SK-N-SH (cell line): ENCODE data around the gene ZMIZ1. TPM values are rescaled to one million over a fixed set of nuclear protein-coding genes. Genes with fewer than 3 reads are reported as not detected.

ENCODE experiments used
- CTCF ChIA-PET: fragments of 300-600, 350-600 bp; formaldehyde crosslinking; extraction: SDS; loops from one replicate; lab custom pipeline; 2021; lab: Yijun Ruan, JAX
- POLR2A ChIA-PET: fragments of 350-600 bp; sonication (Branson Sonifier 250); formaldehyde crosslinking; extraction: SDS; loops from one replicate; lab custom pipeline; 2020; ENCODE audit warnings: antibody characterized with exemption, inconsistent platforms; lab: Yijun Ruan, JAX
- DNase-seq: peaks from one replicate; pipeline ENCODE4 v3.0.0; 2012
- H2AFZ ChIP-seq: fragments of 200-600 bp; sonication (generic); 2 replicates; pipeline ENCODE4 v1.8.1; 2016; ENCODE audit warnings: antibody characterized with exemption, mild to moderate bottlenecking, low read depth
- H3F3A ChIP-seq: fragments of 200-600 bp; sonication (generic); replicated peaks from 2 replicates; pipeline ENCODE3; 2016; ENCODE audit warnings: antibody characterized with exemption, mild to moderate bottlenecking; ENCODE audit not compliant: insufficient read depth
- H3K27ac ChIP-seq, 2 experiments: fragments of 200-500 bp in 1 of 2; fragments of 200-600 bp in 1 of 2; sonication (Bioruptor generic) in 1 of 2; sonication (generic), shearing (Covaris generic) in 1 of 2; 2 replicates each; pipeline versions ENCODE4 v1.5.1 to v1.6.1; 2014 to 2016; ENCODE audit warnings: low read depth in 2 of 2, inconsistent platforms in 1 of 2, low read length in 1 of 2, mild to moderate bottlenecking in 1 of 2, mixed read lengths in 1 of 2
- H3K27me3 ChIP-seq: fragments of 200-600 bp; sonication (generic), shearing (Covaris generic); 2 replicates; pipeline ENCODE4 v1.6.1; 2016; ENCODE audit warnings: mixed run types; ENCODE audit not compliant: insufficient read depth
- H3K36me3 ChIP-seq, 2 experiments: fragments of 200-500 bp in 1 of 2; fragments of 200-600 bp in 1 of 2; sonication (Bioruptor generic) in 1 of 2; sonication (generic) in 1 of 2; replicated peaks in 1 of 2; 2 replicates each; pipeline versions ENCODE3 to v1.5.1; 2014 to 2016; ENCODE audit warnings: low read length in 1 of 2, mild to moderate bottlenecking in 1 of 2; ENCODE audit not compliant: insufficient read depth in 2 of 2, control insufficient read depth in 1 of 2
- H3K4me1 ChIP-seq, 2 experiments: fragments of 200-500 bp in 1 of 2; fragments of 200-600 bp in 1 of 2; sonication (Bioruptor generic) in 1 of 2; sonication (generic), shearing (Covaris generic) in 1 of 2; 2 replicates each; pipeline versions ENCODE4 v1.5.1 to v1.6.1; 2014 to 2016; ENCODE audit warnings: low read depth in 1 of 2, low read length in 1 of 2, mixed run types in 1 of 2; ENCODE audit not compliant: insufficient read depth in 2 of 2, control insufficient read depth in 1 of 2
- H3K4me2 ChIP-seq: fragments of 200-600 bp; sonication (generic), shearing (Covaris generic); 2 replicates; pipeline ENCODE4 v1.6.1; 2017; ENCODE audit warnings: mixed run types
- H3K4me3 ChIP-seq, 2 experiments: fragments of 200-500 bp in 1 of 2; fragments of 200-600 bp in 1 of 2; sonication (Bioruptor generic) in 1 of 2; sonication (generic), shearing (Covaris generic) in 1 of 2; 2 replicates each; pipeline versions ENCODE4 v1.5.1 to v1.8.1; 2014 to 2016; ENCODE audit warnings: low read depth in 2 of 2, inconsistent platforms in 1 of 2, low read length in 1 of 2, mild to moderate bottlenecking in 1 of 2, mixed read lengths in 1 of 2, moderate library complexity in 1 of 2
- H3K79me2 ChIP-seq: fragments of 200-600 bp; sonication (generic); 2 replicates; pipeline ENCODE4 v1.8.1; 2017; ENCODE audit warnings: mild to moderate bottlenecking; ENCODE audit not compliant: insufficient read depth
- H3K9ac ChIP-seq: fragments of 200-600 bp; sonication (generic); 2 replicates; pipeline ENCODE4 v1.6.1; 2017; ENCODE audit warnings: mixed run types
- H3K9me2 ChIP-seq: fragments of 200-600 bp; sonication (generic); 2 replicates; pipeline ENCODE4 v1.6.1; 2017; ENCODE audit warnings: mixed run types
- H3K9me3 ChIP-seq: fragments of 200-600 bp; sonication (generic); 2 replicates; pipeline ENCODE4 v1.6.1; 2017; ENCODE audit warnings: mixed run types, mild to moderate bottlenecking, moderate library complexity
- H4K20me1 ChIP-seq: fragments of 200-600 bp; sonication (generic); 2 replicates; pipeline ENCODE4 v1.6.1; 2017; ENCODE audit warnings: mild to moderate bottlenecking, mixed run types; ENCODE audit not compliant: insufficient read depth
- CHD2 ChIP-seq: fragments of 150-350 bp; IDR thresholded peaks from 2 replicates; pipeline ENCODE4 v1.6.1; 2018; ENCODE audit warnings: low read length; ENCODE audit not compliant: partially characterized antibody
- CTCF ChIP-seq: fragments of 200-600 bp; sonication (generic); IDR thresholded peaks from 2 replicates; pipeline ENCODE4 v1.6.1; 2017; ENCODE audit warnings: antibody characterized with exemption, mild to moderate bottlenecking, moderate library complexity
- ELF1 ChIP-seq: IDR thresholded peaks from 2 replicates; pipeline ENCODE4 v1.4.0; 2012
- EP300 ChIP-seq, 2 experiments: IDR thresholded peaks; 2 replicates each; pipeline versions ENCODE4 v1.4.0 to v1.6.1; 2012; ENCODE audit warnings: borderline replicate concordance in 1 of 2, low read depth in 1 of 2, low read length in 1 of 2
- FOSL2 ChIP-seq: IDR thresholded peaks from 2 replicates; pipeline ENCODE4 v1.4.0; 2012; ENCODE audit warnings: low read depth, mild to moderate bottlenecking, moderate library complexity, borderline replicate concordance
- GABPA ChIP-seq: IDR thresholded peaks from 2 replicates; pipeline ENCODE4 v1.4.0; 2012; ENCODE audit warnings: low read depth, mild to moderate bottlenecking
- GATA2 ChIP-seq: sonication (generic); formaldehyde crosslinking; IDR thresholded peaks from 2 replicates; pipeline ENCODE4 v1.5.0; 2020; ENCODE audit warnings: mild to moderate bottlenecking, missing genetic modification reagents
- JUND ChIP-seq: IDR thresholded peaks from 2 replicates; pipeline ENCODE4 v1.4.0; 2012
- MEF2A ChIP-seq: IDR thresholded peaks from 2 replicates; pipeline ENCODE4 v1.4.0; 2012; ENCODE audit warnings: low read depth, borderline replicate concordance
- MXI1 ChIP-seq: IDR thresholded peaks from 2 replicates; pipeline ENCODE4 v1.6.1; 2012; ENCODE audit warnings: mild to moderate bottlenecking, low read depth, low read length, improper control_type of control experiment
- PBX3 ChIP-seq: IDR thresholded peaks from 2 replicates; pipeline ENCODE4; 2012
- POLR2AphosphoS5 ChIP-seq: IDR thresholded peaks from 2 replicates; pipeline ENCODE4 v1.6.1; 2012; ENCODE audit warnings: low read depth, low read length
- RCOR1 ChIP-seq: fragments of 150-350 bp; IDR thresholded peaks from 2 replicates; pipeline ENCODE4 v1.6.1; 2017; ENCODE audit warnings: antibody characterized with exemption, low read length
- RXRA ChIP-seq: IDR thresholded peaks from 2 replicates; pipeline ENCODE4 v1.4.0; 2012; ENCODE audit warnings: low read depth, mild to moderate bottlenecking, borderline replicate concordance
- TCF12 ChIP-seq: IDR thresholded peaks from 2 replicates; pipeline ENCODE4 v1.4.0; 2012
- TEAD4 ChIP-seq: IDR thresholded peaks from 2 replicates; pipeline ENCODE4 v1.4.0; 2012; ENCODE audit warnings: mild to moderate bottlenecking, borderline replicate concordance; ENCODE audit not compliant: insufficient read depth
- USF1 ChIP-seq: IDR thresholded peaks from 2 replicates; pipeline ENCODE4 v1.4.0; 2012; ENCODE audit warnings: low read depth, borderline replicate concordance
- YY1 ChIP-seq: IDR thresholded peaks from 2 replicates; pipeline ENCODE4 v1.4.0; 2012; ENCODE audit warnings: low read depth, mild to moderate bottlenecking
- WGBS: methylation state at CpG from one replicate; pipeline ENCODE4 v1.1.6; 2017; ENCODE audit warnings: low lambda C conversion rate; 5-methylcytosine and 5-hydroxymethylcytosine counted together
- polyA plus RNA-seq, 3 experiments: library from polyadenylated mRNA; depleted of rRNA; stranded (reverse); fragments of >200 nt; gene quantifications; 2 replicates each; pipeline ENCODE4 v1.2.3, GENCODE V29; 2012
- TF ChIP-seq, protein P1 (sequence below): fragments of 150-350 bp; IDR thresholded peaks from 2 replicates; pipeline ENCODE4 v1.6.1; 2017; ENCODE audit warnings: antibody characterized with exemption, low read length, low read depth, borderline replicate concordance

The ZMIZ1 gene
- polyA plus RNA-seq, 1 of the 3 experiments (the other 2 are of a cell fraction): 23.5 TPM

DNA sequence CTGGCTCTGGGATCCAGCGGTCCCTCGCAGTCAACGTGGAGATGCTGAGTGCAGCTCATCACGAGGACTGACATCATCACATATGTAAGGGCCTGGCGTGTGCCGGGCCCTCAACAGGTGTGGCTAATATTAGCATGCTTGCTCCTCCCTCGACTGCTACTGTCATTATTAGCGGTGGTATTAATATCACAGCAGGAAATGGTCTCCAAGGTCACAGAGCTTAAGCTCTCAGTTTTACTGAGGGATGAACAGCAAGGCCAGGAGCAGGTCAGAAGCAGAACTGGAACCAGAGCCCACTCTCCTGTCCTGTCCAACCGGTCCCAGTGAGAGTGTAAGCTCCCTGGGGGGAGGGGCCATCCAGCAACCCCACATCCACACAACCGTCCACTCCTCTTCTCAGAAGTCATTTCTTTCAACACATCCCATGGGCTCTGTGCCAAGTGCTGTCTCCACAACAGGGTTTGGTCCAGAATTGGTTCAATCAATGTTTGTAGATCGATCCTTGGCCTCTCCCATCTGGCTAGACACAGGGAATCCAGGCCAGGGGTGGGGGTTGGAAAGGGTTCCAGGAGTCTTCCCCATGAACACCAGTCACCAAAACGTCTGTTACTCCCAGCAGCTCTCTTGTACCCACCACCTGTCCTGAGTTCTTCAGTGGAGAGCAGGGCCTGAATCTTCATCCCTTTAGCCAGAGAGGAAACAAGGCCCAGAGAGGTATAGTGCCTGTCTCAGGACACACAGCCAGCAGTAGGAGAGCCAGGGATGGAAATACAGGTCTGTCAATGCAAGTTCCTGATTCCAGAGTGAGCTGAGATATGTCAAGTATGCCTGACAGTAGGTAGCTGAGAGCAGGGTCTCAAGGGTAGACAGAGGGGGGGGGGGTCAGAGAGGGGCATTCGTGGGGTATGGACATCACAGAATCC lies 45.3 kb upstream of the ZMIZ1 start:
- H3K4me3 ChIP-seq: no peak overlapping the region
- no peaks in the 10 kb centered on the region for H3K79me2 ChIP-seq
- no peak overlapping the region for H3K4me2 ChIP-seq
- H4K20me1 ChIP-seq: no peaks in the 10 kb centered on the region
- H3K4me1 ChIP-seq: peaks cover 0 to 77% of the 10 kb centered on the region in 2 experiments; a peak in 2 of 4 replicates
- DNase-seq: no peak
- no peak for TF ChIP-seq JUND
- no peak for TF ChIP-seq RCOR1
- TF ChIP-seq GATA2: no peak
- no peaks in the 10 kb centered on the region for H3F3A ChIP-seq
- no peak overlapping the region for H3K9ac ChIP-seq
- H3K36me3 ChIP-seq: no peaks in the 10 kb centered on the region
- CTCF ChIA-PET: interaction anchor here (0.9 to 2.2 kb wide), 7 partner anchors 9 to 183 kb away, joined by 3 to 15 read pairs (median 3); no protein-coding TSS in a partner anchor
- H3K9me2 ChIP-seq: no peaks in the 10 kb centered on the region
- H3K27me3 ChIP-seq: no peaks in the 10 kb centered on the region
- POLR2A ChIA-PET: interaction anchor here (1.0 to 1.6 kb wide), 4 partner anchors 43 to 247 kb away, joined by 4 to 5 read pairs (median 4); no protein-coding TSS in a partner anchor
- H3K27ac ChIP-seq: peak overlapping the region in 1 of 2 experiments; percentile 98; a peak in 2 of 4 replicates
- WGBS: 93% methylated on average over 12 of the region's 13 CpGs
- no peaks in the 10 kb centered on the region for H3K9me3 ChIP-seq
- no peak overlapping the region for H2AFZ ChIP-seq

DNA sequence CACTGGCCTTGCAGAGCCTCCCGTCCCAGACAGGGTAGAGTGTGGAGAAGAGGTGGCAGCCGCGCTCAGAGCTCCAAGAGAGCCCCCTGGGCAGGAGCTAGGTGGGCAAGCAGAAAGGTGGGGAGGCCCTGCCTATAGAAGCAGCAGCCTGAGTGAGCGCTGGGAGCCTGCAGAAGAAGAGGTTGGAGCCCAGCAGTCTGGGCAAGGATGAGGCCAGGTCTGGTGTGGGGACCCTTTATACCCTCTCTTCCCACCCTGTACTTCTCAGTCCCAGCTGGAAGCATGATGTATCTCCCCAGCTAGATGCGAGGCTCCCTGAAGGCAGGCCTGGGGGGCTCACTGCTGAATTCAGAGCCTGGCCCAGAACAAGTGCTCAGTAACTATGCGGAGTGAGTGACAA lies 44.5 kb upstream of the ZMIZ1 start:
- Histone ChIP-seq H2AFZ (no peak overlapping the region), H4K20me1 (no peaks in the 10 kb centered on the region), H3K9me2 (no peaks in the 10 kb centered on the region), H3K9ac (no peak overlapping the region), H3K27ac (peak overlapping the region in 1 of 2 experiments; percentile 98; a peak in 2 of 4 replicates), H3K36me3 (no peaks in the 10 kb centered on the region), H3K4me2 (no peak overlapping the region), H3K9me3 (no peaks in the 10 kb centered on the region), H3K79me2 (no peaks in the 10 kb centered on the region), H3K4me1 (peaks cover 0 to 70% of the 10 kb centered on the region in 2 experiments; a peak in 2 of 4 replicates), H3K4me3 (no peak overlapping the region), H3F3A (no peaks in the 10 kb centered on the region), H3K27me3 (no peaks in the 10 kb centered on the region)
- ChIA-PET POLR2A (interaction anchor here (0.6 to 1.4 kb wide), 6 partner anchors 43 to 180 kb away, joined by 3 to 5 read pairs (median 4); no protein-coding TSS in a partner anchor), CTCF (interaction anchor here (0.7 to 2.2 kb wide), 8 partner anchors 10 to 182 kb away, joined by 3 to 15 read pairs (median 3); no protein-coding TSS in a partner anchor)
- TF ChIP-seq ELF1 (no peak), CHD2 (no peak), MEF2A (no peak), FOSL2 (no peak), TCF12 (no peak), CTCF (no peak), MXI1 (no peak), YY1 (no peak), RXRA (no peak), PBX3 (no peak), TEAD4 (no peak), JUND (no peak), EP300 (IDR thresholded peaks at IDR 0.05; ENCODE audit: borderline replicate concordance in 1 of 2, low read depth in 1 of 2, low read length in 1 of 2) (no peak), GABPA (no peak), POLR2AphosphoS5 (no peak), USF1 (no peak), GATA2 (no peak)
- TF ChIP-seq, protein P1, sequence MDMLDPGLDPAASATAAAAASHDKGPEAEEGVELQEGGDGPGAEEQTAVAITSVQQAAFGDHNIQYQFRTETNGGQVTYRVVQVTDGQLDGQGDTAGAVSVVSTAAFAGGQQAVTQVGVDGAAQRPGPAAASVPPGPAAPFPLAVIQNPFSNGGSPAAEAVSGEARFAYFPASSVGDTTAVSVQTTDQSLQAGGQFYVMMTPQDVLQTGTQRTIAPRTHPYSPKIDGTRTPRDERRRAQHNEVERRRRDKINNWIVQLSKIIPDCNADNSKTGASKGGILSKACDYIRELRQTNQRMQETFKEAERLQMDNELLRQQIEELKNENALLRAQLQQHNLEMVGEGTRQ: no peak
- 95% methylated on average over 5 of the region's 6 CpGs for WGBS
- DNase-seq: no peak
